Activated T-cell treated with anti-CD3 and anti-CD28 coated beads, Interleukin-2, amount 50 U/mL, for 24 hours (primary cell): ENCODE data around the gene CNTD1.
A peak's percentile ranks its signal among the peaks of the same experiment; 100 is the strongest.

Experiments used
- DNase-seq: peaks from one replicate; pipeline ENCODE4 v3.0.0-alpha.2; 2020
- H3K27ac Mint-ChIP-seq: 2 replicates; pipeline ENCODE4 v1.8.0; 2020; ENCODE audit warnings: mild to moderate bottlenecking, mixed read lengths
- H3K27me3 Mint-ChIP-seq: 2 replicates; pipeline ENCODE4 v1.8.0; 2020; ENCODE audit warnings: mixed read lengths
- H3K36me3 Mint-ChIP-seq: 2 replicates; pipeline ENCODE4 v1.8.0; 2020; ENCODE audit warnings: low read depth, mixed read lengths
- H3K4me1 Mint-ChIP-seq: 2 replicates; pipeline ENCODE4 v1.8.0; 2020; ENCODE audit warnings: low read depth, mixed read lengths
- H3K4me3 Mint-ChIP-seq: 2 replicates; pipeline ENCODE4 v1.8.0; 2020; ENCODE audit warnings: mild to moderate bottlenecking, moderate library complexity, mixed read lengths
- H3K9me3 Mint-ChIP-seq: 2 replicates; pipeline ENCODE4 v1.8.0; 2020; ENCODE audit warnings: mixed read lengths

CNTD1 gene

GRCh38 chr17:42814633-42815399 lies 16.2 kb downstream of the CNTD1 start:
- Mint-ChIP-seq H3K36me3 (peaks cover 90% of the 10 kb centered on the region), H3K27me3 (no peaks in the 10 kb centered on the region), H3K9me3 (no peaks in the 10 kb centered on the region), H3K4me1 (no peaks in the 10 kb centered on the region), H3K4me3 (no peak overlapping the region), H3K27ac (no peak overlapping the region)
- no peak for DNase-seq

GRCh38 chr17:42817866-42818265 lies 19.2 kb downstream of the CNTD1 start:
- Mint-ChIP-seq H3K36me3 (peaks cover 93% of the 10 kb centered on the region), H3K27ac (peak overlapping the region; percentile 8), H3K27me3 (no peaks in the 10 kb centered on the region), H3K4me1 (peaks cover 24% of the 10 kb centered on the region), H3K4me3 (no peak overlapping the region), H3K9me3 (no peaks in the 10 kb centered on the region)
- no peak for DNase-seq

- H3K36me3 Mint-ChIP-seq, result peaks cover 94% of the 10 kb centered on the region
- H3K4me3 Mint-ChIP-seq, result no peak overlapping the region
- DNase-seq, result no peak
- H3K9me3 Mint-ChIP-seq, result no peaks in the 10 kb centered on the region
- no peaks in the 10 kb centered on the region for H3K27me3 Mint-ChIP-seq
- peak overlapping the region; percentile 8 for H3K27ac Mint-ChIP-seq
- peaks cover 28% of the 10 kb centered on the region for H3K4me1 Mint-ChIP-seq
These were observed 19.7 kb downstream of the CNTD1 start for GRCh38 chr17:42818379-42818778.

GRCh38 chr17:42819939-42820535 lies 21.4 kb downstream of the CNTD1 start:
- Mint-ChIP-seq H3K4me3 (no peak overlapping the region), H3K4me1 (peaks cover 36% of the 10 kb centered on the region), H3K9me3 (no peaks in the 10 kb centered on the region), H3K27me3 (no peaks in the 10 kb centered on the region), H3K36me3 (peaks cover 85% of the 10 kb centered on the region), H3K27ac (peak overlapping the region; percentile 11)
- peak; percentile 73 for DNase-seq

GRCh38 chr17:42821176-42821575 lies 22.5 kb downstream of the CNTD1 start:
- no peaks in the 10 kb centered on the region for H3K27me3 Mint-ChIP-seq
- peak overlapping the region; percentile 55 for H3K27ac Mint-ChIP-seq
- H3K9me3 Mint-ChIP-seq, result no peaks in the 10 kb centered on the region
- no peak for DNase-seq
- no peak overlapping the region for H3K4me3 Mint-ChIP-seq
- peaks cover 74% of the 10 kb centered on the region for H3K36me3 Mint-ChIP-seq
- peaks cover 39% of the 10 kb centered on the region for H3K4me1 Mint-ChIP-seq

- Mint-ChIP-seq H3K27ac (no peak overlapping the region), H3K4me3 (no peak overlapping the region), H3K9me3 (no peaks in the 10 kb centered on the region), H3K27me3 (no peaks in the 10 kb centered on the region), H3K4me1 (peaks cover 27% of the 10 kb centered on the region), H3K36me3 (peaks cover 12% of the 10 kb centered on the region)
- DNase-seq, result no peak
These were observed 28.8 kb downstream of the CNTD1 start for GRCh38 chr17:42827472-42827871.

GRCh38 chr17:42830971-42831370 lies 32.3 kb downstream of the CNTD1 start:
- Mint-ChIP-seq H3K4me1 (peaks cover 27% of the 10 kb centered on the region), H3K36me3 (peaks cover 34% of the 10 kb centered on the region), H3K27ac (no peak overlapping the region), H3K4me3 (no peak overlapping the region), H3K27me3 (no peaks in the 10 kb centered on the region), H3K9me3 (no peaks in the 10 kb centered on the region)
- DNase-seq, result no peak

- Mint-ChIP-seq H3K4me1 (peaks cover 32% of the 10 kb centered on the region), H3K27ac (peak overlapping the region; percentile 99), H3K4me3 (peak overlapping the region; percentile 95), H3K9me3 (no peaks in the 10 kb centered on the region), H3K36me3 (peaks cover 46% of the 10 kb centered on the region), H3K27me3 (no peaks in the 10 kb centered on the region)
- DNase-seq, result no peak
These were observed 33.7 kb downstream of the CNTD1 start for GRCh38 chr17:42832213-42832933.

- Mint-ChIP-seq H3K27ac (peak within 1 kb of the TSS; percentile 99), H3K4me3 (peak within 1 kb of the TSS; percentile 95), H3K36me3 (peaks cover 54% of the 10 kb centered on the region), H3K9me3 (no peaks in the 10 kb centered on the region), H3K4me1 (peaks cover 34% of the 10 kb centered on the region), H3K27me3 (no peaks in the 10 kb centered on the region)
- DNase-seq, result peak; percentile 95
These were observed 34.5 kb downstream of the CNTD1 start, which contains the start of gene PSME3 for GRCh38 chr17:42832934-42833766. TSS of gene PSME3 (plus strand) at chr17:42833397. CDS start at chr17:42833632, 235 bp downstream.

- Mint-ChIP-seq H3K27ac (peak overlapping the region; percentile 99), H3K9me3 (no peaks in the 10 kb centered on the region), H3K4me3 (peak overlapping the region; percentile 95), H3K36me3 (peaks cover 61% of the 10 kb centered on the region), H3K27me3 (no peaks in the 10 kb centered on the region), H3K4me1 (peaks cover 34% of the 10 kb centered on the region)
- DNase-seq, result no peak
These were observed 35.2 kb downstream of the CNTD1 start for GRCh38 chr17:42833767-42834422.

- Mint-ChIP-seq H3K4me1 (peaks cover 34% of the 10 kb centered on the region), H3K36me3 (peaks cover 76% of the 10 kb centered on the region), H3K9me3 (no peaks in the 10 kb centered on the region), H3K27ac (no peak overlapping the region), H3K27me3 (no peaks in the 10 kb centered on the region), H3K4me3 (no peak overlapping the region)
- no peak for DNase-seq
These were observed 37.1 kb downstream of the CNTD1 start for GRCh38 chr17:42835732-42836131.

- H3K27ac Mint-ChIP-seq, result peak overlapping the region; percentile 50
These were observed 43.5 kb downstream of the CNTD1 start for GRCh38 chr17:42841975-42842685.

GRCh38 chr17:42843358-42843934 lies 44.8 kb downstream of the CNTD1 start:
- H3K4me3 Mint-ChIP-seq, result no peak overlapping the region
- no peak for DNase-seq
- peaks cover 23% of the 10 kb centered on the region for H3K4me1 Mint-ChIP-seq
- no peaks in the 10 kb centered on the region for H3K27me3 Mint-ChIP-seq
- H3K36me3 Mint-ChIP-seq, result peaks cover 80% of the 10 kb centered on the region
- no peaks in the 10 kb centered on the region for H3K9me3 Mint-ChIP-seq
- peak overlapping the region; percentile 15 for H3K27ac Mint-ChIP-seq

More at GRCh38 chr17:42841975-42842685, 43.5 kb downstream of the CNTD1 start:
- Mint-ChIP-seq H3K36me3 (peaks cover 93% of the 10 kb centered on the region), H3K27me3 (no peaks in the 10 kb centered on the region), H3K4me1 (peaks cover 24% of the 10 kb centered on the region), H3K9me3 (no peaks in the 10 kb centered on the region), H3K4me3 (no peak overlapping the region)
- DNase-seq, result no peak
